Fibroblast of skin of right quadriceps (primary cell): ENCODE results near the gene GGNBP2.
A peak's percentile ranks its signal among the peaks of the same experiment; 100 is the strongest.
"Not testable (repeated sequence)": the region's sequence is repeated elsewhere in the genome, so short reads cannot be mapped to it uniquely, and the experiment has no call there.

ENCODE experiments used
- DNase-seq: peaks from one replicate; pipeline ENCODE4 v3.0.0-alpha.2; 2013

Gene GGNBP2

GRCh38 chr17:36602924-36603384 lies 58.2 kb downstream of the GGNBP2 start:
- peak; percentile 69 for DNase-seq

GRCh38 chr17:36605028-36605427 lies 60.3 kb downstream of the GGNBP2 start:
- DNase-seq = not testable (repeated sequence)

- no peak for DNase-seq
Observed at GRCh38 chr17:36608280-36608679, 63.6 kb downstream of the GGNBP2 start.

GRCh38 chr17:36608794-36609497 lies 64.2 kb downstream of the GGNBP2 start:
- DNase-seq = peak; percentile 58

- no peak for DNase-seq
Observed at GRCh38 chr17:36609498-36609862, 64.8 kb downstream of the GGNBP2 start.

- DNase-seq = no peak
Observed at GRCh38 chr17:36610474-36610873, 65.8 kb downstream of the GGNBP2 start.

GRCh38 chr17:36611345-36612072 lies 66.8 kb downstream of the GGNBP2 start:
- peak; percentile 55 for DNase-seq

GRCh38 chr17:36612323-36612722 lies 67.6 kb downstream of the GGNBP2 start:
- DNase-seq = no peak

GRCh38 chr17:36613155-36613554 lies 68.4 kb downstream of the GGNBP2 start:
- DNase-seq = no peak

- DNase-seq = no peak
Observed at GRCh38 chr17:36614081-36614480, 69.4 kb downstream of the GGNBP2 start.

- DNase-seq = no peak
Observed at GRCh38 chr17:36614933-36615332, 70.2 kb downstream of the GGNBP2 start.

GRCh38 chr17:36616061-36617029 lies 71.6 kb downstream of the GGNBP2 start:
- no peak for DNase-seq

- DNase-seq = no peak
Observed at GRCh38 chr17:36617773-36618172, 73.1 kb downstream of the GGNBP2 start.

- DNase-seq = no peak
Observed at GRCh38 chr17:36623281-36623680, 78.6 kb downstream of the GGNBP2 start.

GRCh38 chr17:36625188-36625587 lies 80.5 kb downstream of the GGNBP2 start:
- DNase-seq = no peak

GRCh38 chr17:36627101-36627500 lies 82.4 kb downstream of the GGNBP2 start:
- DNase-seq = no peak

- DNase-seq = no peak
Observed at GRCh38 chr17:36628576-36628975, 83.9 kb downstream of the GGNBP2 start.

GRCh38 chr17:36629252-36629847 lies 84.6 kb downstream of the GGNBP2 start:
- DNase-seq = peak; percentile 50

- DNase-seq = no peak
Observed at GRCh38 chr17:36629970-36630502, 85.3 kb downstream of the GGNBP2 start.

GRCh38 chr17:36631022-36631421 lies 86.3 kb downstream of the GGNBP2 start:
- no peak for DNase-seq

- DNase-seq = no peak
Observed at GRCh38 chr17:36632916-36633771, 88.4 kb downstream of the GGNBP2 start.
